Epithelial cell of proximal tubule (primary cell): Measurements from ENCODE around the gene KCNMB1. TPM values are rescaled to one million over a fixed set of nuclear protein-coding genes. Genes with fewer than 3 reads are reported as not detected.

Experiments
- DNase-seq: peaks from one replicate; pipeline ENCODE4 v3.0.0-alpha.2; 2011; ENCODE audit warnings: low read depth
- H3K4me3 ChIP-seq: 2 replicates; pipeline ENCODE4 v1.5.1; 2011; ENCODE audit warnings: low read depth, mild to moderate bottlenecking, low read length
- CTCF ChIP-seq: conservative IDR thresholded peaks from 2 replicates; pipeline ENCODE4 v1.5.1; 2012; ENCODE audit warnings: low read depth, mild to moderate bottlenecking, low read length
- total RNA-seq: library from RNA; depleted of rRNA; stranded (reverse); fragments of >200 nt; gene quantifications from 2 replicates; pipeline ENCODE4 v1.2.3, GENCODE V29; 2015

The KCNMB1 gene
- total RNA-seq, 1 donor from 2014 or later, result not detected

DNA sequence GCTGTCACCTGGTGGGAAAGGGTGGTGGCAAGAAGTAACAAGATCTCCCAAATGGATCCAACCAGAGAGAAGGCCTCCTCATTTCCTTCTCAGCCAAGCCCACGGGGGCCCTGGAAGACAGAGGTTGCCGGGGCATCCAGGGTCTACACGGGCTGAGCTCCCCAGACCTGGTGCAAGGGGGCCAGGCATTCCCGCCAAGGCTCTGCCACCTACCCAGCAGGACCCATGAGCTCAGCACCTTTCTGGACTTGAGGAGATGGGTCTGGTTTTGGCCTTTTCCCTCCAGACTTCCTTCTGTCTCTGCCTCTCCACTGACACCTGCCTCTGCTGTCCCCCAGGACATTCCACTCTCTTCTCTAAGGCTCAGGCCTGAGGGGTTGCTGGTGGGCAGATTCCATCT is 42.4 kb upstream of the KCNMB1 start:
- no peak overlapping the region for H3K4me3 ChIP-seq
- DNase-seq, result no peak
- TF ChIP-seq CTCF, result no peak

GRCh38 chr5:170430866-170431437 is 41.8 kb upstream of the KCNMB1 start:
- no peak for DNase-seq
- no peak overlapping the region for H3K4me3 ChIP-seq
- TF ChIP-seq CTCF, result no peak

DNA sequence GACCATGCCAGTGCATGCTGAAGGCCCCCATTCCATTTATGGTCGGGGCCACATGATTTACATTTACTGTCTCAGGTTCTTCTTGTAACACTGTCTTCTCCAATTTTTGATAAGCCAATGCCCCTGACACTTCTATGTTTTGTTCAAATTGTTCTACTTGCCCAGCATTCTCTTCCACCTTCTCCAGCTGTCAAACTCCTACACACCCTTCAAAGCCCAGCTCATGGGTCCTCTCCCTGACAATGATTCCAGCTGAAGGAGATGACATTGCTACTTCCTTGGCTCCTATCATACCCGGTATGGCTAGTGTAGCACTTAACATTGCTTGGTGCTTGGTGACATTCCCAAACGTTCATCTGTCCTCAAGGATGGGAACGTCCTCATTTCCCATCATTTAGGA is 41.1 kb upstream of the KCNMB1 start:
- no peak for TF ChIP-seq CTCF
- no peak overlapping the region for H3K4me3 ChIP-seq
- DNase-seq, result no peak

GRCh38 chr5:170429014-170429413 is 39.8 kb upstream of the KCNMB1 start:
- no peak for DNase-seq
- no peak overlapping the region for H3K4me3 ChIP-seq
- peak; percentile 48 for TF ChIP-seq CTCF

DNA sequence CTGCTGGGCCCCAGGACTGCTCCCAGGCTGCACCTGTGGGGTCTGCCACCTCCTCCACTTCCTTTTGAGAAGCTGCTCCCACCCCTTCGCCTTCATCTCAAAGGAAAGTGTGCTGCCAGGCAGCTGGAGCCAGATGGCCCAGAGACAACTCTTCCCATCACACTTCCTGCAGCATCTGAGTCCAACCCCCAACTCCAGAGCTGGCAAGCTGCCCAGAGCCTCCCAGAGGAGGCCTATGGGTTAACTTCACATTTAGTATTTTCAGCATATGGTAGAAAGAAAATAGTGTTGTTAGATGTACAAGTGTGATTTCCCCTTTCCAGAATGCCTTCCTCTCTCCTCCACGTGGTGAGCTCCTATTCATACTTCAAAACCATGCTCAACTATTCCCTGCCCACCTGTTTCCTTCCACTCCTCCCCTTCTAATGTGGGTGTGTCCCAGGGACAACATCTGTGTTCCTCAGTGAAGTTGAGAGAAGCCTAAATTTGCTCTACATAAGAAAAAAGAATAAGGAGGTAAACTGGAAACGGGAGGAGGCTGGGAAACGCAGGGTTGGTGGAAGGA is 38.6 kb upstream of the KCNMB1 start:
- H3K4me3 ChIP-seq, result no peak overlapping the region
- DNase-seq, result no peak
- TF ChIP-seq CTCF, result no peak

GRCh38 chr5:170426786-170427185 is 37.6 kb upstream of the KCNMB1 start:
- no peak for DNase-seq
- no peak overlapping the region for H3K4me3 ChIP-seq
- TF ChIP-seq CTCF, result no peak

GRCh38 chr5:170426149-170426767 is 37.1 kb upstream of the KCNMB1 start:
- H3K4me3 ChIP-seq, result no peak overlapping the region
- TF ChIP-seq CTCF, result no peak
- DNase-seq, result no peak
